ENCODE data around the gene KIAA0319L. TPM values are rescaled to one million over a fixed set of nuclear protein-coding genes. Genes with fewer than 3 reads are reported as not detected.

The KIAA0319L gene
- total RNA-seq, 1 donor from 2014 or later, result 44.9 TPM

DNA sequence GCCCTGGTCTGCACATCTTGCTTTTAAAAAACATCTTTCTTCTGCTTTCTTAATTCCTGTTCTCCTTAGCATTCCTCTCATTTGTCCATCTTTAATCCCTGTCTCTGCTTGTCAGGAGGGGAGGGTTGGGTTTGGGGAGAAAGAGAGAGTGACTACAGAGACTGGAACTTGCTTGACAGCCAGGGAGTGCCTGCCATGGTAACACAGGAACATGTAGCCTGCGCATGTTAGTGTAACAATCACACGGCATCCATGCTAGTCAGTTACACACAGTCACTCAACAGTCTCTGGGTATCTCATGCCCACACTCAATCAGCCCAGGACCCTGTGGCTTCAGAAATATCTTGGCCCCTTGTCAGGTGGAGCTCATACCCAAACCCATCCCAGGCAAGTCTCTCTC, 15.1 kb upstream of the KIAA0319L start:
- DNase-seq (ENCODE audit: extremely low spot score, unreplicated experiment), result no peak
- no peak overlapping the region for H3K27ac Mint-ChIP-seq (ENCODE audit: unreplicated experiment)
- TF ChIP-seq, protein P1, sequence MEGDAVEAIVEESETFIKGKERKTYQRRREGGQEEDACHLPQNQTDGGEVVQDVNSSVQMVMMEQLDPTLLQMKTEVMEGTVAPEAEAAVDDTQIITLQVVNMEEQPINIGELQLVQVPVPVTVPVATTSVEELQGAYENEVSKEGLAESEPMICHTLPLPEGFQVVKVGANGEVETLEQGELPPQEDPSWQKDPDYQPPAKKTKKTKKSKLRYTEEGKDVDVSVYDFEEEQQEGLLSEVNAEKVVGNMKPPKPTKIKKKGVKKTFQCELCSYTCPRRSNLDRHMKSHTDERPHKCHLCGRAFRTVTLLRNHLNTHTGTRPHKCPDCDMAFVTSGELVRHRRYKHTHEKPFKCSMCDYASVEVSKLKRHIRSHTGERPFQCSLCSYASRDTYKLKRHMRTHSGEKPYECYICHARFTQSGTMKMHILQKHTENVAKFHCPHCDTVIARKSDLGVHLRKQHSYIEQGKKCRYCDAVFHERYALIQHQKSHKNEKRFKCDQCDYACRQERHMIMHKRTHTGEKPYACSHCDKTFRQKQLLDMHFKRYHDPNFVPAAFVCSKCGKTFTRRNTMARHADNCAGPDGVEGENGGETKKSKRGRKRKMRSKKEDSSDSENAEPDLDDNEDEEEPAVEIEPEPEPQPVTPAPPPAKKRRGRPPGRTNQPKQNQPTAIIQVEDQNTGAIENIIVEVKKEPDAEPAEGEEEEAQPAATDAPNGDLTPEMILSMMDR (IDR thresholded peaks at IDR 0.05), result no peak
- H3K36me3 Mint-ChIP-seq (ENCODE audit: unreplicated experiment), result no peaks in the 10 kb centered on the region
- no peaks in the 10 kb centered on the region for H3K9me3 Mint-ChIP-seq (ENCODE audit: unreplicated experiment)
- peaks cover 16% of the 10 kb centered on the region for H3K27me3 Mint-ChIP-seq (ENCODE audit: unreplicated experiment)
- peak overlapping the region; percentile 74 for H3K4me3 Mint-ChIP-seq (ENCODE audit: unreplicated experiment)
- H3K4me1 Mint-ChIP-seq (ENCODE audit: unreplicated experiment), result peaks cover 13% of the 10 kb centered on the region

DNA sequence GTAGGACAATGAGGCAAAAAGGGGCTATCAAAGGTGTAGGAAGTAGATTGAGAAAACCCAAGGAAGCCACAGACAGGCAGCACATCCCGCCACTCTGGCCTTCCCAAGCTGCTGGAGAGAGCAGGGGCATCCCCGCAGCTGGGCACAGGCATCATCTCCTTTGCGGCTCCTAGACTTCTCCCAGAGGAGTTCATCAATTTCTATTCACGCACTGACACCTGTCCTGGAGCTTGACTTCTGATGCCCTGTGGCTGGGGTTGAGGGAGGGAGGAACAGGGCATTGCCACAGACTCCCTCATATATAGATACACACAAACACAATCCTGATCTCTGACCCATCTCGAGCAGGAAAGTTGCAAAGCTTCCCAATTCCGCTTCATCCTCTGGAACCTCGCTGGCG, 14.1 kb upstream of the KIAA0319L start:
- Mint-ChIP-seq H3K27ac (ENCODE audit: unreplicated experiment) (no peak overlapping the region), H3K9me3 (ENCODE audit: unreplicated experiment) (no peaks in the 10 kb centered on the region), H3K4me1 (ENCODE audit: unreplicated experiment) (peaks cover 13% of the 10 kb centered on the region), H3K27me3 (ENCODE audit: unreplicated experiment) (peaks cover 13% of the 10 kb centered on the region), H3K4me3 (ENCODE audit: unreplicated experiment) (no peak overlapping the region), H3K36me3 (ENCODE audit: unreplicated experiment) (peaks cover 3% of the 10 kb centered on the region)
- TF ChIP-seq, protein P1 (IDR thresholded peaks at IDR 0.05), result no peak
- no peak for DNase-seq (ENCODE audit: extremely low spot score, unreplicated experiment)

DNA sequence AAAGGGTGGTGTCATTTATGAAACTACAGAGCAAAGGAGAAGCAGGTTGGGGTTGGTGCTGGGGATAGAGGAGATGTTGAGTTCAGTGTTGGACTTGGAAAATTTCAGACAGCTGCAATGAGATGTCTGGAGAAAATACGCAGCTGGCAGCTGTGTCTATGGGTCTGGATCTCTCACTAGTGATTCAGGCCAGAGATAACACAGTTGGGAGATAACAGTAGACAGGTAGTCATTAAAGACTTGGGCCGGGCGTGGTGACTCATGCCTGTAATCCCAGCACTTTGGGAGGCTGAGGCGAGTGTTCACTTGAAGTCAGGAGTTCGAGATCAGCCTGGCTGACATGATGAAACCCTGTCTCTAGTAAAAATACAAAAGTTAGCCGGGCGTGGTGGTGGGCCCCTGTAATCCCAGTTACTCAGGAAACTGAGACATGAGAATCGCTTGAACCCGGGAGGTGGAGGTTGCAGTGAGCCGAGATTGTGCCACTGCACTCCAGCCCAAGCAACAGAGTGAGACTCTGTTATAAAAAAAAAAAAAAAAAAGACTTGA, 13.5 kb upstream of the KIAA0319L start:
- peaks cover 13% of the 10 kb centered on the region for H3K27me3 Mint-ChIP-seq (ENCODE audit: unreplicated experiment)
- peaks cover 3% of the 10 kb centered on the region for H3K36me3 Mint-ChIP-seq (ENCODE audit: unreplicated experiment)
- H3K27ac Mint-ChIP-seq (ENCODE audit: unreplicated experiment), result no peak overlapping the region
- DNase-seq (ENCODE audit: extremely low spot score, unreplicated experiment), result no peak
- TF ChIP-seq, protein P1 (IDR thresholded peaks at IDR 0.05), result no peak
- no peaks in the 10 kb centered on the region for H3K9me3 Mint-ChIP-seq (ENCODE audit: unreplicated experiment)
- H3K4me3 Mint-ChIP-seq (ENCODE audit: unreplicated experiment), result no peak overlapping the region
- peaks cover 13% of the 10 kb centered on the region for H3K4me1 Mint-ChIP-seq (ENCODE audit: unreplicated experiment)

DNA sequence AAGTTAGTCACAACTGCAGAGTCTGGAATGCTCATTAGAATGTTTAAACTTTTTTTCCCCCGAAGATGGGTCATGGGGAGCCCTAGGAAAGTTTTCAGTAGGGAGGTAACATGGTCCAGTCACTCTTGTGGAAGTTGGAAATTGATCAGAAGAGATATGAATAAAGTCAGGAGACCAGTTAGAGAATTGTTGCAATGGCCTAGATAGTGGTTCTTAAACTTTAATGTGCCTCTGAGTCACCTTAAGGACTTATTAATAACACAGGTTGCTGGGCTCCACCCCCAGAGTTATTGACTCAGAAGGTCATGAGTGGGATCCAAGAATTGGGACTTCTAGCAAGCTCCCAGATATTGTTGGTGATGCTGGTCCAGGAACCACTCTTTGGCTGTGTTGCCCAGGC, 12.7 kb upstream of the KIAA0319L start:
- H3K4me3 Mint-ChIP-seq (ENCODE audit: unreplicated experiment), result no peak overlapping the region
- no peak for DNase-seq (ENCODE audit: extremely low spot score, unreplicated experiment)
- peaks cover 3% of the 10 kb centered on the region for H3K36me3 Mint-ChIP-seq (ENCODE audit: unreplicated experiment)
- H3K27ac Mint-ChIP-seq (ENCODE audit: unreplicated experiment), result no peak overlapping the region
- H3K27me3 Mint-ChIP-seq (ENCODE audit: unreplicated experiment), result peaks cover 13% of the 10 kb centered on the region
- peaks cover 13% of the 10 kb centered on the region for H3K4me1 Mint-ChIP-seq (ENCODE audit: unreplicated experiment)
- TF ChIP-seq, protein P1 (IDR thresholded peaks at IDR 0.05), result no peak
- no peaks in the 10 kb centered on the region for H3K9me3 Mint-ChIP-seq (ENCODE audit: unreplicated experiment)

DNA sequence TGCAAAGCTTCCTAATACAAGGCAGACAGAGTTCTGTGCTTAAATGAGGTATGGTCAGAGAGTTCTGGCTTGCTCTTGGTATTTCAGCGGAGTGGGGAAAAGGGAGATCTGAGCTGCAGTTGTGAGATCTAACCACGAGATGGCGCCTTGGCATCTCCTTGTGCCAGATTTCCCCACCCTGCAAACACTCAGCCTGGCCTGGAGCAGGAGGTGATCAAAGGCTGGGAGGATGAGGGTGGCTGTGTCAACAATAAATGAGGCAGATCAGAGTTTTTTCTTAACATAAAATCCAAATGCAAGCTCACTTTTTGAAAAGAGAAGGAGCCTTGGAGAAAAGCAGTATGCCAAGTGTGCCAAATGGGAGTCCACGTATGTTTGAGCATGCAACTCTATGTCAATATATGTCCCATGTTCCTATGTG, 11.8 kb upstream of the KIAA0319L start:
- Mint-ChIP-seq H3K36me3 (ENCODE audit: unreplicated experiment) (peaks cover 8% of the 10 kb centered on the region), H3K27ac (ENCODE audit: unreplicated experiment) (no peak overlapping the region), H3K27me3 (ENCODE audit: unreplicated experiment) (peaks cover 13% of the 10 kb centered on the region), H3K4me3 (ENCODE audit: unreplicated experiment) (no peak overlapping the region), H3K4me1 (ENCODE audit: unreplicated experiment) (peaks cover 13% of the 10 kb centered on the region), H3K9me3 (ENCODE audit: unreplicated experiment) (no peaks in the 10 kb centered on the region)
- DNase-seq (ENCODE audit: extremely low spot score, unreplicated experiment), result no peak
- TF ChIP-seq, protein P1 (IDR thresholded peaks at IDR 0.05), result peak; percentile 93

Measured in osteocyte (in vitro differentiated cells).